HG03097 (cell line): ENCODE results near the gene WFS1.

Experiments used
- ATAC-seq: cut with Tn5 transposase; IDR thresholded peaks from one replicate; pipeline ENCODE4 v1.9.1; 2021; ENCODE audit not compliant: unreplicated experiment, low FRiP score

The WFS1 gene

DNA sequence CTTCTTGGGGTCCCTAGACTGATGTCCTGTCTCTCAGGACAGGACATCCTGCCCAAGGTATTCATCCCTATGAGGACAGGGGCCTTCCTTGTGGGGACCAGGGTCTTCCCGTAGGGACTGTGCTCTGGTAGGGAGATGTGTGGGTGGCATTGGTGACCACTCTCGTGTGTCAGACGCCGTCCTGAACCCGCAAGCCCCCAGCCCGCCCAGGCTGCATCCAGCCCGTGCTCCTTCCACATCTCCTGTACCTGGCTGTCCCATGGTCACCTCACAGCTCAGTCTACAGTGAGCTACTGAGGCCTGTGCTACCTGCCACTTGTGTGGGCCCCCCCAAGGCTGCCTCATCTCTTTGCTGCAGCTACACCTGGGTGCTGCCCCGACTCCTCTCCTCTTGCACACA is 24.0 kb downstream of the WFS1 start:
- no peak for ATAC-seq

DNA sequence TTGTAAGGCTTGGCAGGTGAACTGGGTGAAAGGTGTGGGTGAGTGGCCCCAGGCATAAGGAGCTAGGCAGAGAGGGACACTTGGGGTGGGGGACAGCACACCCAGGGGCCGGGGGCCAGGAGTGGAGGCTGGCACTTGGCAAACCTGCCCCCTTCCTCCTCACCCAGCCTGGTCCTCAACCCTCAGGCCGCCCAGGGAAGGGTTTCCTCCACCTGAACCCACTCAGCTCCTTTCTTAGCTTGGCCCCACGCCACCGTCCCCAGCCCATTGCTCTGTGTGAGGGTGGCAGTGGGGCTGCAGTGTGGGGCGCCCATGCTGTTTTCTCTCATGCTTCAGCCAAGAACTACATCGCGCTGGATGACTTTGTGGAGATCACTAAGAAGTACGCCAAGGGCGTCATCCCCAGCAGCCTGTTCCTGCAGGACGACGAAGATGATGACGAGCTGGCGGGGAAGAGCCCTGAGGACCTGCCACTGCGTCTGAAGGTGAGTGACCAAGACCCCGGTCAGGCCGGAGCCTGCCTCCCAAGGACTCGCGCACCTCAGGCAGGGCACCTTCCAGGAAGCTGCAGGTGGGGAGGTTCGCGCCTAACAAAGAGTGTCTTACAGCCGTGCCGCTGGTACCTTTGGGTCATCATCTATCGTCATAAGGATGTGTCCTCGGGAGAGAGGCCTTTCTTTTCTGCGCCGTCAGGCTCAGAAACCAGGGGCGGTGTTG is 25.2 kb downstream of the WFS1 start:
- no peak for ATAC-seq

DNA sequence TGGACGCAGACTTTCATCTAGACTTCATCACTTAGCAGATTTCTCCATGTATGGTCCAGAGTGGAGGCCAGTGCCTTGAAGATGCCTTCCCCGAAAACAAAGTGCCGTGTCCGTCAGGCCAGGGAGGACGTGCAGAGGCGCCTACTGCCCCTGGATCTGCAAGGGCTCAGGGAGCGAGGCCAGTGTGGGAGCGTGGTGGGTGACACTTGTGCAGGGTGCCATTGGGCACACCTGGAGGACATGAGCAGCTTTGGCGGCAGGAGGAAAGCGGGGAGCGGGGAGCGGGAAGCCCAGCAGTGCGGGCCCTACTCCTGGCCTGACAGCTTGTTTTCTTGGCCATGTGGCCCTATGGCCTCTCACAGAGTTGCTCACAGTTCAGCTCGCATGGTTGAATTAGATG is 25.8 kb downstream of the WFS1 start:
- no peak for ATAC-seq

DNA sequence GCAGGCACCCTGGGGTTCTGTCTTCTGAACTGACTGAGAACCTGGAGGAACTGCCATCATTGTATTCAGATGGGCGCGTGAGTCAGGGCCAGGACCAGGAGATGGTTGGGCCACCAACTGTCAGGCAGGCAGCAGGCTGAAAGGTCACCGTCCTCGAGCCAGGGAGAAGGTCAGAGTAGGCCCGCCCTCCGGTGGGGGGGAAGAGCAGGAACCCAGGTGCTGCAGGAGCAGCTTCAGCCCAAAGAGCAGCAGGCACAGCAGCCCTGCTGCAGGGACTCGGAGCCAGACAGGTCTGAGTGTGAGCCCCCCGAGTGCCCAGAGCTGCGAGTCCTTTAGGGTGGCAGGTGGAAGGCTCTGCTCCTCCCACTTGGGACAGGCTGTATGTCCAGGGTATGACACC is 26.4 kb downstream of the WFS1 start:
- no peak for ATAC-seq

DNA sequence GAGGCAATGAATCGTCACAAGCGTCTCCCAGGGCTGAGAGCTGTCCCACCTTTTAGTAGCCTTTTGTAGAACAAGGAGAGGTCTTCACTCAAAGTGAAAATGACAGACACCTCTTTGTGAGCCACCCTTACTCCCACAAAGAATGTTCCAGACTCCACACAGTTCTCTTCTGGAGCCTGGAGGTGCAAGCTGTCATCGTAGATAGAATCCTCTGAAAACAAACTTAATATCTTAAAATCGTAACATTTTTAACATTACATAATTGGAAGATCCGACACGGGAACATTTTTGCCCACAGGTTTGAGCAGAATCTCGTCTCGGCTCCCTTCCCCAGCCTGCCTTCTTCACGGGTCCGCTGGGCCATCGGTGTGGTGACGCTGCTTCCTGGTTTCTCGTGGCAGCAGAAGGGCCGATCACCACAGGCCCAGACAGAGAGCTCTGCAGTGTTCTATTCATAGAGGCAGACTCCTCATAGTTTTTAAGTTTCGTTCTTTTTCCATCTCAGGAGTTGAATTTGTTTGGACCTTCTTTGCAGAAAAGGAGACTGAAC is 27.7 kb downstream of the WFS1 start:
- ATAC-seq = no peak

DNA sequence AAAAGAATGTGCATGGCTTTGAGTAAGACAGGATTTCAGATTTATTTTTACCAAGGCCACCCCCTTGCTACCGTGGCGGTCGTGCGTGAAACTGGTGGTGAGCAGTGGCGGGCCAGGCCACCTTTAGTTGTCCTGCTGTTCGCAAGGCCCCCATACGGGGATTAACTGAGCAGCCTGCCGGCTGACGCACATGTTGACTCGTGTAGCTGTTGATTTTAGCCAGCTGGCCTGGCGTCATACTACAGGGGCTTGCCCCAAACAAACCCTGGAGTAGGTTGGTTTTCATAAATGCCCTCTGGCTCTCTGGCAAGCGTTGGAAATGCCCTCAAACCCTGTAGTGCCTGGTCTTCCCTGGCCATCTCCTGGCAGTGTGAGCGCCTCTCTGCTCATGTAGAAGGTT is 28.4 kb downstream of the WFS1 start:
- no peak for ATAC-seq

DNA sequence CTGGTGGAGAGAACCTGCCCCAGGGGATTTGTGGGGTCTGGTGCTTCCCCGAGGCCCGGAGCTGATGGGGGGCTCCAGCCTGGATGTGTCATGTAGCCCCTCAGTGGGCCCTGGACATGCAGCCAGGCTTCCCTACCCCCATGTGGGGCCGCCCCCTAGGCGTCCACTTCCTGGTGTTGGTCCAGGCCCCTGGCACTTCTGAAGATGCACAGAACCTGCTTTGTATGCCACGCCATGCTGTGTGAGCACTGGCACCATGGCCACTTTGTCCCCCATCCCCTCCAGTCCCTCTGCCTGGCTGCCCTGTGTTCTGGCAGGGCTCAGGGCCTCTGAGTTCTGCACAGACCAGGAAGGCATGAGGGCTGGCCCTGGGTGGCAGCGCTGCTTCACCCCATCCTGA is 29.2 kb downstream of the WFS1 start:
- ATAC-seq = no peak

DNA sequence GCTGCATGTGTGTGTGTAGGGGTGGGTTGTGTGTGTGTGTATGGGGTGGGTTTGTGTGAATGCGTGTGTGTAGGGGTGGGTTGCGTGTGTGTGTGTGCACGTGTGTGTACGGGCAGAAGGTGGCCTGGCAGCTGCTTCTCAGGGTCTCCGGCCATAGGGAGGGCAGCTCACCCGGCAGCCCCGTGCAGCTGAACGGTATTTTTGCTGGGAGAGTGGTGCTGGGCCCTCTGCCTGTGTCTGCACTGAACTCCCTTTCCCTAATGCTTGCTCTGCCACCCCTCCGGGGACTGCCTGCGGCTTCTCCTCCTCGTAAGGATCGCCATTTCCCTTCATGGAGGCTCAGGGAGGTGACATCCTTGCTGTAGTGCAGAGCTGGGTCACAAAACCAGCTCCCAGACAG is 30.2 kb downstream of the WFS1 start:
- ATAC-seq = no peak

DNA sequence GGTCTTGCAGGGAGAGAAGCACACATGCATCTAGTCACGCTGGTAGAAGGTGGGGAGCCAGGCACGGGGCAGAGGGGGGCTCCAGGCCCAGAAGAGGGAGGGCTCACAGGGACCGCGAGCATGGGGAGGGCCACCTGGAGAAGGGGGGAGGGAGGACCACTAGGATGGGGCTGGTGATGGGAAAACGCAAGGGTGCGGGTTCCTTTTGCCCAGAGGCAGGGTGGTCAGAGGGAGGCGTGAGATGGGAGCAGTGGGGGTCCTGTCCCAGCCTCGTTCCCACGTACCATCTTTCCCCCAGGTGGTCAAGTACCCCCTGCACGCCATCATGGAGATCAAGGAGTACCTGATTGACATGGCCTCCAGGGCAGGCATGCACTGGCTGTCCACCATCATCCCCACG is 30.7 kb downstream of the WFS1 start:
- ATAC-seq = no peak

DNA sequence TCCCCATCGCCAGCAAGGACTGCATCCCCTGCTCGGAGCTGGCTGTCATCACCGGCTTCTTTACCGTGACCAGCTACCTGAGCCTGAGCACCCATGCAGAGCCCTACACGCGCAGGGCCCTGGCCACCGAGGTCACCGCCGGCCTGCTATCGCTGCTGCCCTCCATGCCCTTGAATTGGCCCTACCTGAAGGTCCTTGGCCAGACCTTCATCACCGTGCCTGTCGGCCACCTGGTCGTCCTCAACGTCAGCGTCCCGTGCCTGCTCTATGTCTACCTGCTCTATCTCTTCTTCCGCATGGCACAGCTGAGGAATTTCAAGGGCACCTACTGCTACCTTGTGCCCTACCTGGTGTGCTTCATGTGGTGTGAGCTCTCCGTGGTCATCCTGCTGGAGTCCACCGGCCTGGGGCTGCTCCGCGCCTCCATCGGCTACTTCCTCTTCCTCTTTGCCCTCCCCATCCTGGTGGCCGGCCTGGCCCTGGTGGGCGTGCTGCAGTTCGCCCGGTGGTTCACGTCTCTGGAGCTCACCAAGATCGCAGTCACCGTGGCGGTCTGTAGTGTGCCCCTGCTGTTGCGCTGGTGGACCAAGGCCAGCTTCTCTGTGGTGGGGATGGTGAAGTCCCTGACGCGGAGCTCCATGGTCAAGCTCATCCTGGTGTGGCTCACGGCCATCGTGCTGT is 31.5 kb downstream of the WFS1 start:
- no peak for ATAC-seq

DNA sequence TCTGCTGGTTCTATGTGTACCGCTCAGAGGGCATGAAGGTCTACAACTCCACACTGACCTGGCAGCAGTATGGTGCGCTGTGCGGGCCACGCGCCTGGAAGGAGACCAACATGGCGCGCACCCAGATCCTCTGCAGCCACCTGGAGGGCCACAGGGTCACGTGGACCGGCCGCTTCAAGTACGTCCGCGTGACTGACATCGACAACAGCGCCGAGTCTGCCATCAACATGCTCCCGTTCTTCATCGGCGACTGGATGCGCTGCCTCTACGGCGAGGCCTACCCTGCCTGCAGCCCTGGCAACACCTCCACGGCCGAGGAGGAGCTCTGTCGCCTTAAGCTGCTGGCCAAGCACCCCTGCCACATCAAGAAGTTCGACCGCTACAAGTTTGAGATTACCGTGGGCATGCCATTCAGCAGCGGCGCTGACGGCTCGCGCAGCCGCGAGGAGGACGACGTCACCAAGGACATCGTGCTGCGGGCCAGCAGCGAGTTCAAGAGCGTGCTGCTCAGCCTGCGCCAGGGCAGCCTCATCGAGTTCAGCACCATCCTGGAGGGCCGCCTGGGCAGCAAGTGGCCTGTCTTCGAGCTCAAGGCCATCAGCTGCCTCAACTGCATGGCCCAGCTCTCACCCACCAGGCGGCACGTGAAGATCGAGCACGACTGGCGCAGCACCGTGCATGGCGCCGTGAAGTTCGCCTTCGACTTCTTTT is 32.2 kb downstream of the WFS1 start:
- no peak for ATAC-seq

DNA sequence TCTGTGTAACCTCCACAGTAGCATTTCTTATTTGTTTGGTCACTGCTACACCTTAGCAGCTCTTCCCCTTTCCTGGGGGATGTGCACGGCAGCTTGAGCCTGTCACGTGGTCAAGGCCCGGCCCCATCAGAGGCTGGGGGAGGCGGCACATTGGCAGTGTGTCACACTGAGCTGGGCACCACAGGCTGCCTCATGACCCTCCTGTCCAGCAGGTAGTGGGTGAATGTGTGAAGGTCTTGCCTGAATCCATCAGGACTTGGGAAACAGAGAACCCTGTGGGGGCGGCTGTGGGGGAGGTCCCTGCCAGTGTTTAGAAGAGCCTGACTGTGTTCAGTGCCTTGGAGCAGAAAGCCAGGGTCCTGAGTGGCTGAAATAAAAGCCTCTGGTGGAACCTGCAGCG is 33.2 kb downstream of the WFS1 start:
- no peak for ATAC-seq

DNA sequence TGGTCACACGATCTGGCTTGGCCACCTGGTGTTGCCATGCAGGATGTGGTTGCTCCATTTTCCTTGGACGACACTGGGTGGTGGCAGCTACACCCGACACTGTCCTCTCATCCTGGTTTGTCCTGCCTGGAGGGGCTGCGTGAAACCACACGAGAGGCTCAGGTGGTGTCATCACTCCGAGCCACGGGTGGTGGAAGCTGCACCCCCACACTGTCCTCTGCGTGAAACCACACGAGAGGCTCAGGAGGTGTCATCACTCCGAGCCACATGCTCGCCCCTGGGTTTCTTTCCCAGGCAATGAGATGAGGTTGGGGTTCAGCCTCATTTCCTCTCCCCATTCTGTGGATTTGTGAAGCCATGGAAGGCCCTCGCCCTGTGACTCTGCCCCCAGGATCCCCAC is 34.3 kb downstream of the WFS1 start:
- no peak for ATAC-seq

DNA sequence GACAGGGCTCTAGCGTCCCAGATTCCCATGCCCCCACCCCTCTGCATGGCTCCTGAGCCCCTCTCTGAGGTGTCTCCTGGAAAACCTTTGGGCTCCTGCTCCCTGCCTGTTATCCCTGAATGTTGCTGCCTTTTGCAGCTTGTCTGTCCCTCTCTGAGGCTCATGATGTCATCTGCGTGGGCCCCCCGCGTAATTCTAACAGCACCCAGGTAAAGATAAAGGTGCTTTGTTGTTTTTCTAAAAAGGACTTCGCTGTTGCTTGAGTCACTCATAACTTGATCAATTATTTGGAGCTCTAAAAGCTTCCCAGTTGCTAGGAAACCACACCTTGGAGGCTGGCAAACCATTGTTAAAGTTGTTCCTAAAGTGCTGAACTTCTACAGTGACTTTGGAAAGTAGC is 36.6 kb downstream of the WFS1 start:
- ATAC-seq = no peak

DNA sequence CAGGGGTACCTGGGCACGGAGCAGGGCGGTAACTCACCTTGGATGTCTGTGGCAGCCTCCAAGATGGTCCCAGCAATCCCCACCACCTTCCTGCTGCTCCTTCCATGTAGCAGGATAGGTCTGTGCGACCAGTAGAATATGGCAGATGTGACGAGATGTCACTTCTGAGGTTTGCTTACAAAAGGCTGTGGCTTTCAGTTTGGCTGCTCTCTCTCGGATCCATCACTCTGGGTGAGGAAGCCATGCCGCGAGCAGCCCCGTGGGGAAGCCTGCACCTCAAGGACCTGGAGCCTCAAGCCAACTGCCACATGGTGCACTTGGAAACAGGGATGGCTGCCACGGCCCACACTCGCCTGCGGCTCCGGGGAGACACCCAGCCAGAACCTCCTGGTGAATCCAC is 37.6 kb downstream of the WFS1 start:
- no peak for ATAC-seq

DNA sequence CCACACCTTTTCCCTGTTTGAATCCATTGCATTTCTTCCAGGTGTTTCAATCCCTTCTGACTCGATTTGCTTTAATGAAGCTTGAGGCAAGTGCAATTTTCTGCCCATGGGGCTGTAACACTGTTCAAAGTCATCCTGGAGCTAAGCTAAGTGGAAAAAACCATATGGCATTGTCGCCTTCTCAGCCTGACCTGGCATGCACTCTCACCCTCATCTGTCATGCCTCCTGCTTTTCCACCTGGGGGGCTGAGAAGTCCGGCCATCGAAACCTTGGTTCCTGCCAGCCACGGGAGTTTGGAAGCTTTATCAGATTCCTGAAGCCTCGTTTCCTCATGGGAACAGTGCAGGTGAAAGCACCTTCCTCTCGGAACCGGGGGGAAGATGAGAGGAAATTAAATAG is 38.2 kb downstream of the WFS1 start:
- ATAC-seq = no peak

DNA sequence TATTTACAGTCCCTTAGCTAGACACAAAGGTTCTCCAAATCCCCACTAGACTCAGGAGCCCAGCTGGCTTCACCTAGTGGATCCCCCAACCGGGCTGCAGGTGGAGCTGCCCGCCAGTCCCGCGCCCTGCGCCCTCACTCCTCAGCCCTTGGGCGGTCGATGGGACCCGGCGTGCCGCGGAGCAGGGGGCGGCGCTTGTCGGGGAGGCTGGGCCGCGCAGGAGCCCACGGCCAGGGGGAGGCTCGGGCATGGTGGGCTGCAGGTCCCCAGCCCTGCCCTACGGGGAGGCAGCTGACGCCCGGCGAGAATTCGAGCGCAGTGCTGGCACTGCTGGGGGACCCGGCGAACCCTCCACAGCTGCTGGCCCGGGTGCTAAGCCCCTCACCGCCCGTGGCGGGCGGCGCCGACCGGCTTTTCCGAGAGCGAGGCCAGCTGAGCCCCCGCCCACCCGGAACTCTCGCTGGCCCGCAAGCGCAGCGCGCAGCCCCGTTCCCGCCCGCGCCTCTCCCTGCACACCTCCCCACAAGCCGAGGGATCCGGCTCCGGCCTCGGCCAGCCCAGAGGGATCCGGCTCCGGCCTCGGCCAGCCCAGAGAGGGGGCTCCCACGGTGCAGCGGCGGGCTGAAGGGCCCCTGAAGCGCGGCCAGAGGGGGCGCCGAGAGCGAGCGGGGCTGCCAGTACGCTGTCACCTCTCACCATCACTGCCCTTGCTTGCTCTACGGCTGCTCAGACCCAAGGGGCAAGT is 39.4 kb downstream of the WFS1 start:
- ATAC-seq = no peak

DNA sequence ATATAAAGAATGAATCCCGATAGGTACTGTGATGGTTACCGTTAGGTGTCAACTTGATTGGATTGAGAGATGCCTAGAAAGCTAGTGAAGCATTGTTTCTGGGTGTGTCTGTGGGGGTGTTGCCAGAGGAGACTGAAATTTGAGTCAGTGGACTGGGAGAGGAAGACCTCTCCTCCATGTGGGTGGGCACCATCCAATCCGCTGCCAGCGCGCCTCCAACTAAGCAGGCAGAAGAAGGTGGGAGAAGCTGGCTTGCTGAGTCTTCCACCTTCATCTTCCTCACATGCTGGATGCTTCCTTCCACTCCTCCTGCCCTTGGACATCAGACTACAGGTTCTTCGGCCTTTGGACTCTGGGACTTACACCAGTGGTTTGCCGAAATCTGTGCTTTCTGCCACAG is 40.1 kb downstream of the WFS1 start:
- ATAC-seq = no peak

DNA sequence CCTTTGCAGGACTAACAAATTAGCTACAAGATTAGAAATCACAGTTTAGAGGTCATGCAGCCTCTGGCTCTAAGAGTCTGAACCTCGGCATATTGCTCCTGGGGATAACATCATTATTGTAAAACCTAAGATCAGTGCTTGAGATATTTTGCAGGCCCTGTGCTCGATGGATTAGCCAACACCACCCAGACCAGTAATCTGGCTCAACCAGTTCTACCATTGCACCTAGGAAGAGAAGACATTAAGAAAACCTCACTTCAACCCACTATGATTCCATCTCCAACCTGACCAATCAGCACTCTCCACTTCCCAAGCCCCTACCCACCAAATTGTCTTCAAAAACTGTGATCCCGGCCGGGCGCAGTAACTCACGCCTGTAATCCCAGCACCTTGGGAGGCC is 43.6 kb downstream of the WFS1 start:
- ATAC-seq = no peak

DNA sequence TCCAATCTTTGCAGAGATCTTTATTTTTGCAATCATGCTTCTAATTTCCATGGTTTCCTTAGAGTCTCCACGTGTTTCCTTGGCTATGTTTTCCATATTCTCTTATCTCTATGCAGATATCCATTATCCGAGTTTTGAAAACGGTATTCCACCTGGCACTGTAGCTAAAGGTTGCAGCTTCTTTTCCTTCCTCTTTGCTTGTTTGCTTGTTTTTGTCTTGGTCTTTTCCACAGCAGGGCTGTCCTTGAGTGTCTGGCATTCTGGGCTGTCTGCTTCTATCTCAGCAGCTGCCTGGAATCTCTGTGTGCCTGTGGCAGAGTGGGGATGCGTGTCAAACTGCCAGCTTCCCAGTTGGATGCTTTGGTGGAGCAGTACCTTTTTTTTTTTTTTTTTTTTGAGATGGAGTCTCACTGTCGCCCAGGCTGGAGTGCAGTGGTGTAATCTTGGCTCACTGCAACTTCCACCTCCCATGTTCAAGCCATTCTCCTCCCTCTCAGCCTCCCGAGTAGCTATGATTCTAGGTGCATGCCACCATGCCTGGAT is 46.9 kb downstream of the WFS1 start:
- ATAC-seq = no peak

DNA sequence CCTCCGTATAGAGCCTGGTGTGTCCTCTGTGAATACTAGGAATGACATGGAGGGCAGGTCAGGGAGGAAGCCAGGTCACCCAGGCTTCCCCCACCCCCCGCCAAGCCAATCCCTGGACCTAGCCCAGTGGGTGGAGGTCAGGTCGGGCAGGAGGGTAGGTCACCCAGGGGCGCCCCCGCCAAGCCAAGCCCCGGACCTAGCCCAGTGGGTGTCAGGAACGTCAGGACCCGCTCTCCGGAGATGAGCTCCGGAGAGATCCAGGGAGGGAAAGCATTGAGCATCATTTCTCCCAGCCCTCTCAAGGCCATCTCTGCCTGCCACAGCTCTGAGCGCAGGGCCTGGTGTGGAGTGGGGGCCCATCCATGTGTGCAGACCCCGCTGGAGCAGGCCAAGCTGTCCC is 48.6 kb downstream of the WFS1 start:
- ATAC-seq = no peak
